HUDEP-2 (cell line): ENCODE results near the gene GRIN2A.

Experiments
- DNase-seq, 76 experiments: peaks; one replicate each; lab custom pipeline; 2025; ENCODE audit not compliant: unreplicated experiment in 76 of 76; lab: John Stamatoyannopoulos, UW

The GRIN2A gene

GRCh38 chr16:9934723-9935508 lies 247.3 kb downstream of the GRIN2A start:
- no peak for DNase-seq

- no peak for DNase-seq
Observed at GRCh38 chr16:9932919-9933653, 249.1 kb downstream of the GRIN2A start.

GRCh38 chr16:9932000-9932399 lies 250.2 kb downstream of the GRIN2A start:
- no peak for DNase-seq

GRCh38 chr16:9929836-9930235 lies 252.4 kb downstream of the GRIN2A start:
- DNase-seq = no peak

GRCh38 chr16:9929313-9929712 lies 252.9 kb downstream of the GRIN2A start:
- DNase-seq = no peak

GRCh38 chr16:9922441-9922840 lies 259.8 kb downstream of the GRIN2A start:
- no peak for DNase-seq

- no peak for DNase-seq
Observed at GRCh38 chr16:9921997-9922396, 260.2 kb downstream of the GRIN2A start.

GRCh38 chr16:9919460-9919859 lies 262.8 kb downstream of the GRIN2A start:
- DNase-seq = no peak

- DNase-seq = no peak
Observed at GRCh38 chr16:9917691-9918090, 264.5 kb downstream of the GRIN2A start.

GRCh38 chr16:9913604-9914326 lies 268.5 kb downstream of the GRIN2A start:
- no peak for DNase-seq

GRCh38 chr16:9911989-9912388 lies 270.2 kb downstream of the GRIN2A start:
- DNase-seq = no peak

GRCh38 chr16:9911231-9911630 lies 271.0 kb downstream of the GRIN2A start:
- no peak for DNase-seq

GRCh38 chr16:9909072-9909825 lies 273.0 kb downstream of the GRIN2A start:
- DNase-seq = peak in 41 of 76 experiments; percentile 1 to 71 (median 17)

GRCh38 chr16:9908613-9909012 lies 273.6 kb downstream of the GRIN2A start:
- peak in 7 of 76 experiments; percentile 0 to 25 (median 5) for DNase-seq

GRCh38 chr16:9907752-9908151 lies 274.5 kb downstream of the GRIN2A start:
- DNase-seq = no peak

- DNase-seq = no peak
Observed at GRCh38 chr16:9906218-9906617, 276.0 kb downstream of the GRIN2A start.

- DNase-seq = no peak
Observed at GRCh38 chr16:9904526-9904925, 277.7 kb downstream of the GRIN2A start.

GRCh38 chr16:9900576-9900975 lies 281.7 kb downstream of the GRIN2A start:
- no peak for DNase-seq

GRCh38 chr16:9898555-9898954 lies 283.7 kb downstream of the GRIN2A start:
- DNase-seq = no peak

- DNase-seq = no peak
Observed at GRCh38 chr16:9898124-9898523, 284.1 kb downstream of the GRIN2A start.

- no peak for DNase-seq
Observed at GRCh38 chr16:9895817-9896216, 286.4 kb downstream of the GRIN2A start.
